ENCODE measurements around the gene RAG1. TPM values are rescaled to one million over a fixed set of nuclear protein-coding genes. Genes with fewer than 3 reads are reported as not detected.
"Not testable (repeated sequence)": the region's sequence is repeated elsewhere in the genome, so short reads cannot be mapped to it uniquely, and the experiment has no call there.

Gene RAG1
- total RNA-seq, 4 donors from 2014 or later = 0.24 to 0.66 (median 0.38) TPM

- Histone ChIP-seq H3K4me3 (no peak overlapping the region), H3K9me3 (no peaks in the 10 kb centered on the region), H3K4me1 (peaks cover 0 to 6% of the 10 kb centered on the region in 2 donors), H3K36me3 (no peaks in the 10 kb centered on the region), H3K27ac (peak overlapping the region in 1 of 4 donors; percentile 32), H3K27me3 (no peaks in the 10 kb centered on the region)
- in situ Hi-C loops (cut with MboI; ENCODE audit: low sequenced_read_pairs in 4 of 4) = no loop called here
- DNase-seq = peak; percentile 7 to 57
- intact Hi-C loops (cut with DNase I; ENCODE audit: low total_unique reads) = no loop called here
- ATAC-seq = peak; percentile 88 to 94
- no peak for TF ChIP-seq POLR2A (IDR thresholded peaks at IDR 0.05)
- TF ChIP-seq CTCF (IDR thresholded peaks at IDR 0.05 in 4 of 5, conservative IDR thresholded peaks at IDR 0.05 in 1 of 5) = peak in 4 of 5 experiments; percentile 15 to 36 (median 26)
Observed at GRCh38 chr11:36540998-36541397, 26.8 kb upstream of the RAG1 start.

- ATAC-seq (no peak), DNase-seq (no peak)
- Histone ChIP-seq H3K27ac (no peak overlapping the region), H3K27me3 (no peaks in the 10 kb centered on the region), H3K4me3 (no peak overlapping the region), H3K36me3 (no peaks in the 10 kb centered on the region), H3K4me1 (no peaks in the 10 kb centered on the region), H3K9me3 (no peaks in the 10 kb centered on the region)
- in situ Hi-C loops (cut with MboI; ENCODE audit: low sequenced_read_pairs in 4 of 4) (no loop called here), intact Hi-C loops (cut with DNase I; ENCODE audit: low total_unique reads) (no loop called here)
- TF ChIP-seq CTCF (IDR thresholded peaks at IDR 0.05 in 4 of 5, conservative IDR thresholded peaks at IDR 0.05 in 1 of 5) = no peak
- TF ChIP-seq POLR2A (IDR thresholded peaks at IDR 0.05) = no peak
Observed at GRCh38 chr11:36550385-36551115, 17.3 kb upstream of the RAG1 start.

- H3K4me1 ChIP-seq; H3K27me3 ChIP-seq; H3K27ac ChIP-seq; H3K36me3 ChIP-seq; H3K9me3 ChIP-seq; H3K4me3 ChIP-seq; intact Hi-C loops (cut with DNase I; ENCODE audit: low total_unique reads); ATAC-seq; DNase-seq; in situ Hi-C loops (cut with MboI; ENCODE audit: low sequenced_read_pairs in 4 of 4): not testable (repeated sequence)
Observed at GRCh38 chr11:36557390-36557789, 10.4 kb upstream of the RAG1 start.

- Histone ChIP-seq H3K4me1 (no peaks in the 10 kb centered on the region), H3K9me3 (no peaks in the 10 kb centered on the region), H3K36me3 (no peaks in the 10 kb centered on the region), H3K27ac (no peak overlapping the region), H3K4me3 (no peak overlapping the region), H3K27me3 (no peaks in the 10 kb centered on the region)
- no peak for ATAC-seq
- TF ChIP-seq POLR2A (IDR thresholded peaks at IDR 0.05) = no peak
- TF ChIP-seq CTCF (IDR thresholded peaks at IDR 0.05 in 4 of 5, conservative IDR thresholded peaks at IDR 0.05 in 1 of 5) = no peak
- intact Hi-C loops (cut with DNase I; ENCODE audit: low total_unique reads) = no loop called here
- in situ Hi-C loops (cut with MboI; ENCODE audit: low sequenced_read_pairs in 4 of 4) = no loop called here
- no peak for DNase-seq
Observed at GRCh38 chr11:36557991-36558390, 9.8 kb upstream of the RAG1 start.

DNA sequence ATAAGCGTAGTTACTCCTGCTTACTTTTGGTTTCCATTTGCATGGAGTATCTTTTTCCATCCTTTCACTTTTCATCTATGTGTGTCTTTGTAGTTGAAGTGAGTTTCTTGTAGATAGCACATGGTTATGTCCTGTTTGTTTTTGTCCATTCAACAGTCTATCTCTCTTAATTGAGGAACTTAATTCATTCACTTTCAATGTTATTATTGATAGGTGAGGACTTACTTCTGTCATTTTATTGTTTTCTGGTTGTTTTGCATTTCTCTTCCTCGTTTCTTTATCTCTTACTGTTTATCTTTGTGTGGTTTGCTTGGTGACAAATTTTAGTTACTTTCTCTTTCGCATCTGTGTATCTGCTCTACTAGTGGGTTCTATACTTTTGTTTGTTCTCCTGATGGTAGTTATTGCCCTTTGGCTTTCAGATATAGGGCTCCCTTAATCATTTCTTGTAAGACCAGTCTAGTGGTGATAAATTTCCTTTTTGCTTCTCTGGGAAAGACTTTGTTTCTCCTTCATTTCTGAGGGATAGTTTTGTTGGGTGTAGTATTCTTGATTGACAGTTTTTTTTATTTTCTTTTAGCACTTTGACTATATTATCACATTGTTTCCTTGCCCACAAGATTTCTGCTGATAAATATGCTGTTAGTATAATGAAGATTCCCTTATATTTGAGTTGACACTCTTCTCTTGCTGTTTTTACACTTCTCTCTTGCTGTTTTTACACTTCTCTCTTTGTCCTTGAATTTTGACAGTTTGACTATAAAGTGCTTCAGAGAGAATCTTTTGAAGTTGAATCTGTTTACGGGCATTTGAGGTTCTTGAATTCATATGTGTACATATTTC lies 9.0 kb upstream of the RAG1 start:
- no peak for ATAC-seq
- no peaks in the 10 kb centered on the region for H3K9me3 ChIP-seq
- no peak overlapping the region for H3K27ac ChIP-seq
- no peak overlapping the region for H3K4me3 ChIP-seq
- intact Hi-C loops (cut with DNase I; ENCODE audit: low total_unique reads) (no loop called here), in situ Hi-C loops (cut with MboI; ENCODE audit: low sequenced_read_pairs in 4 of 4) (no loop called here)
- H3K36me3 ChIP-seq = no peaks in the 10 kb centered on the region
- H3K4me1 ChIP-seq = no peaks in the 10 kb centered on the region
- H3K27me3 ChIP-seq = no peaks in the 10 kb centered on the region
- TF ChIP-seq POLR2A (IDR thresholded peaks at IDR 0.05) (no peak), CTCF (IDR thresholded peaks at IDR 0.05 in 4 of 5, conservative IDR thresholded peaks at IDR 0.05 in 1 of 5) (no peak)
- DNase-seq = no peak

Measured in gastrocnemius medialis (tissue), 4 donors.